ENCODE measurements around the gene SRP72.

DNA sequence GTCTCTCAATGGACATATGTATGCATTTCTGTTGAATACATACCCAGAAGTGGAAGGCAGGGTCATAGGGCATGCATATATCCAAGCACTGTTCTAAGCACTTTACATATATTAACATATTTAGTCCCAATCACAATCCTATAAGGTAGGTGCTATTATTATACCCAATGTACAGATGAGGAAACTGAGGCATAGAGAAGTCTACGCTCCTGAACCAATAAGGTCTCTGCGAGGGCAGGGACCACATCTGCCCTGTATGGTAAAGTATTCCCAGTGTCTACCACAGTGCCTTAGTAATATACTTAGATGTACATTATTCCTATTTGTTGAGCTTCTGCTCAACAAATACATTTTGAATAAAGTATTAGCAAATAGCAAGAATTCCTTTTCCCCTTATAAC is 37.2 kb upstream of the SRP72 start:
- TF ChIP-seq, protein P1, sequence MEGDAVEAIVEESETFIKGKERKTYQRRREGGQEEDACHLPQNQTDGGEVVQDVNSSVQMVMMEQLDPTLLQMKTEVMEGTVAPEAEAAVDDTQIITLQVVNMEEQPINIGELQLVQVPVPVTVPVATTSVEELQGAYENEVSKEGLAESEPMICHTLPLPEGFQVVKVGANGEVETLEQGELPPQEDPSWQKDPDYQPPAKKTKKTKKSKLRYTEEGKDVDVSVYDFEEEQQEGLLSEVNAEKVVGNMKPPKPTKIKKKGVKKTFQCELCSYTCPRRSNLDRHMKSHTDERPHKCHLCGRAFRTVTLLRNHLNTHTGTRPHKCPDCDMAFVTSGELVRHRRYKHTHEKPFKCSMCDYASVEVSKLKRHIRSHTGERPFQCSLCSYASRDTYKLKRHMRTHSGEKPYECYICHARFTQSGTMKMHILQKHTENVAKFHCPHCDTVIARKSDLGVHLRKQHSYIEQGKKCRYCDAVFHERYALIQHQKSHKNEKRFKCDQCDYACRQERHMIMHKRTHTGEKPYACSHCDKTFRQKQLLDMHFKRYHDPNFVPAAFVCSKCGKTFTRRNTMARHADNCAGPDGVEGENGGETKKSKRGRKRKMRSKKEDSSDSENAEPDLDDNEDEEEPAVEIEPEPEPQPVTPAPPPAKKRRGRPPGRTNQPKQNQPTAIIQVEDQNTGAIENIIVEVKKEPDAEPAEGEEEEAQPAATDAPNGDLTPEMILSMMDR (IDR thresholded peaks at IDR 0.05), result no peak
- TF ChIP-seq POLR2A (IDR thresholded peaks at IDR 0.05) (no peak), POLR2AphosphoS5 (IDR thresholded peaks at IDR 0.05; ENCODE audit: insufficient read depth in 1 of 2, low read depth in 1 of 2) (no peak)

Measured in vagina (tissue), 2 donors.